ENCODE measurements around the gene C20orf204.
A peak's percentile ranks its signal among the peaks of the same experiment; 100 is the strongest.

Gene C20orf204

DNA sequence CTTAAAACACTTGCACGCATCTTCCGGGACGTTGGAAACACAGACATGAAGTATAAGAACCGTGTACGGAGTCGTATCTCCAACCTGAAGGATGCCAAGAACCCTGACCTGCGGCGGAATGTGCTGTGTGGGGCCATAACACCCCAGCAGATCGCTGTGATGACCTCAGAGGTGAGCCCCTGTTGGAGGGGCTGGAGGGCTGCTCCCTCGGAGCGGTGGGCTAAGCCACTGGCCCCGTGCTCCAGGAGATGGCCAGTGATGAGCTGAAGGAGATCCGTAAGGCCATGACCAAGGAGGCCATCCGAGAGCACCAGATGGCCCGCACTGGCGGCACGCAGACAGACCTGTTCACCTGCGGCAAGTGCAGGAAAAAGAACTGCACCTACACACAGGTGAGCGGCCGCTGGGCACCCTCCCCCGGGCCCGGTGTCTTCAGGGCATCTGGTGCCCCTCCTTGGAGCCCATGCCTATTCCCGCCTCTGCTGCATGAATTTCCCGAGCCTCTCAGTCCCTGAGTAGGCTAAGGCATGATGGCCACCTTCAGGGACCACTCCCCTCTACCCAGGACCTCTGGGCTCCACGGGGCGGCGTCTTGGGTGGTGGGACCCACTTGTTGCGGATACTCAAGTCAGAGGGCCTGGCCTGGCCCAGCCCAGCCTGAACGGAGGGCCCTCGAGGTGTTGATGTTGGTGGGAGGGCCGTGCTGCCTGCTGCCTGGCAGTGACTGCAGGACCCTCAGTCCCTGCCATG lies 34.4 kb downstream of the C20orf204 start:
- no peak for DNase-seq (ENCODE audit: low spot score)

GRCh38 chr20:64071341-64072332 lies 35.7 kb downstream of the C20orf204 start:
- no peak for DNase-seq (ENCODE audit: low spot score)

DNA sequence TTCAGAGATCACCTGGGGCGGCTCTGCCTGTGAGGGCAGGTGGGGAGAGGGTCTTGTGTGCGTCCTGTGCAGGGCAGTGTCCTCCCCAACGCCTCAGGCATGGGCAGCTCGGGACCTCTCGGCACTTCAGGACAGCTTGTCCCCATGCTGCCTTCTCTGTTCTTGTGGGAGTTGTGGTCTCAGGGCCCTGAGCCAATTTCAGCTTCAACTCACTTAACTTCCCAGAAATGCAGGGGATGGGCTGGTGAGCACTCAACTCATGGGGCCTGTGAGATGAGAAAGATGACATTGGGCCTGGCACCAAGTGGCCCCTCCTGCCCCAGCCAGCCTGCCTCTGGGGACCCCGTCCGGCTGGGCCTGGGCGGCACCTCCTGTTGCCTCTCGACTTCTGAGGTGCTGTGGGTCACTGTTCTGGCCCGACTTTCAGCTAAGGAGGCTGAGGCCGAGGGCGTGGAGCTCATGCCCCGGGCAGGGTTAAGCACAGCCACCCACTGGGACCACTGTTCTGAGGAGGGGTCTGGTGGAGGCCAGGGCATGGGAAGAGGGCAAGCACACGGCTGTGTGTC lies 36.6 kb downstream of the C20orf204 start:
- no peak for DNase-seq (ENCODE audit: low spot score)

GRCh38 chr20:64073476-64074183 lies 37.6 kb downstream of the C20orf204 start:
- DNase-seq (ENCODE audit: low spot score): no peak

- no peak for DNase-seq (ENCODE audit: low spot score)
Measured at GRCh38 chr20:64074184-64074789, 38.3 kb downstream of the C20orf204 start.

- DNase-seq (ENCODE audit: low spot score): no peak
Measured at GRCh38 chr20:64074963-64075362, 39.0 kb downstream of the C20orf204 start.

DNA sequence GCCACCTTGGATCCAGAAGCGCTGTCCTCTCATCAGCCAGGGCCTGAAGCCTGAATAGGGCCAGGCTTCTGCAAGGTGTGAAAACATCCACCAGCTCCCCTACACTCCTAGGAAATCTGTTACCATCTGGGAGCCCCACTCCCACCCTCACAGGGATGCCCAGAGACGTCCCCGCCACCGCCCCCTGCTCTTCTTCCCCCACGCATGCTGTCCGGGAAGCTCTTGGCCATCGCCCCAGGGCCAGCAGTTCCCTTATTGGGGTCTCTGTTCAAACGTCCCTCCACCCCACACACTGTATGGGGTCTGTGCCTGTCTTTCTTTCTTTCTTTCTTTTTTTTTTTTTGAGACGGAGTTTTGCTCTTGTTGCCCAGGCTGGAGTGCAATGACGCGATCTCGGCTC lies 39.6 kb downstream of the C20orf204 start:
- DNase-seq (ENCODE audit: low spot score): no peak

GRCh38 chr20:64076061-64076997 lies 40.3 kb downstream of the C20orf204 start:
- DNase-seq (ENCODE audit: low spot score): no peak

DNA sequence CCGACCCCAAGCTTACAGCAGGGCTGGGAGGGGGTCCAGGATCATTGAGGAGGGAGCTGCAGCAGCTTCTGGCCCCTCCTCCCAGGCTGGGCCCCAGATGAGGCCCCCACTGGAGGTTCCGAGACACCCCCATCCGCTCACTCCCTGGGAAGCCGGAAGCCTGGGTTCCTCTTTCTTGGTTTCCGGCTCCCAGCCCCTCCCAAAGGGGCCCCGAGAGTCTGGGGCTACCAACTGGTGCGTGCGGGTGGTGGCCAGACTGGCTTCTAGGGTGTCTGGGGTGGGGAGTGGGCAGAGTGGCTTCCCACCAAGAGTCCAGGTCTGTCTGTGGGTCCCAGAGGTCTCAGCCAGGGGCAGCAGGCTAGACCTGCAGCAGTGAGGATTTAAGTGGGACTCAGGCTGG lies 41.1 kb downstream of the C20orf204 start:
- no peak for DNase-seq (ENCODE audit: low spot score)

DNA sequence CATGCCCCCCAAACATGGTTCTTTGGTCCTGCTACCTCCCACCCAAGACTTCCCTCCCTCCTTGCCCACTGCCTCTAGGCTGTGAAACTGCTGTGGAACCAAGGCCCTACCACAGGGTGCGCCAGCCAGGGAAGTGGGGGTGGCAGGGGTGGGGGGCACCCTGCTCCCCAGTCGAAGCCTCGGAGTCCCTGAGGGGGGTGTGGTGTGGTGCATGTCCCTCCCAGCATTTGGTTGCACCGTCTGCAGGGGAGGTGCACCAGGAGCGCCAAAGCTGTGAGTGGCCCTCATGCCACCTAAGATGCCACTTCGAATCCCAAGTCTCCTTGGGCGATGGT lies 41.5 kb downstream of the C20orf204 start:
- DNase-seq (ENCODE audit: low spot score): no peak

- no peak for DNase-seq (ENCODE audit: low spot score)
Measured at GRCh38 chr20:64077876-64078551, 42.0 kb downstream of the C20orf204 start.

GRCh38 chr20:64078934-64079272 lies 42.9 kb downstream of the C20orf204 start:
- no peak for DNase-seq (ENCODE audit: low spot score)

- peak; percentile 73 for DNase-seq (ENCODE audit: low spot score)
Measured at GRCh38 chr20:64079273-64080012, 43.5 kb downstream of the C20orf204 start, which contains the start of gene RGS19. Gene RGS19, minus strand, starts transcription at chr20:64079518. Its CDS starts 2,632 bp downstream, at chr20:64076886.

DNA sequence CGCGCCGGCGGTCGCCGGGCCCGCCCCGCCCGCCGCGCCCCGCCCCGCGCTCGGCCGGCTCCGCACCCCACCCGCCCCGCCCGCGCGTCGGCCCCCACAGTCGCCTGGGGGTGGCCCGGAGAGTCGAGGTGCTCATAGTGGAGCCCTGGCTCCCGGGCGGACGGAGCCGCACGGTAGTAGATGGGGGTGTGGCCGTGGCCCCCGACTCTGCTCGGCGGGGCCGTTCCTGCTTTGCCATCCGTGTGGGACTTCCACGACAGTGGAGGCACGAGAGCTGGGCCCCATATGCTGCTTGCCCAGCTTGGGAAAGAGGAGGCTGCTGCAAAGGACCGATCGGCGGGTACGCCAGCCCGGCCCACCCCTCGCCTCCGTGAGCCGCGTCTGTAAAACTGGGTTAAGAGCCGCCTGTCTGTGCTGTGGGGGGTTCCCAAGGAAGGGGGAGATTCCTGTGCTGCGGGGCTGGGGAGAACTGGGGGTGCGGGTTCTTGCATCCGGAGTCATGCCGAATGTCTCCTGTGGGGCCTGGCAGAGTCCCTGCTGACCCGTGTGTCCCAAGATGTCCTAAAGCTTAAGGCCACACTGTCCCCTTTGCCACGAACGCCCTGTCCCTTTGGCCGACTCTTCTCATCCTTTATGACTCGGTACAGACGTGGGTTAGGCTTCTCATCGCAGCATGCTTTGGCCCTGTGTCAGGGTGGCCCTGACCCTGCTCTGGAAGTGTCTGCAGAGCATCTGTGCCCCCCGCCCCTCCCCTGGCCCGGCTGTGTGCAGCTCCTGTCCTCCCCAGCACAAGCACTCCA lies 44.2 kb downstream of the C20orf204 start, which contains the start of gene OPRL1:
OPRL1 (plus strand) TSS at position 70 of the 800 bp plus-strand sequence. CDS start 12,639 bp downstream, outside the sequence.
- no peak for DNase-seq (ENCODE audit: low spot score)

DNA sequence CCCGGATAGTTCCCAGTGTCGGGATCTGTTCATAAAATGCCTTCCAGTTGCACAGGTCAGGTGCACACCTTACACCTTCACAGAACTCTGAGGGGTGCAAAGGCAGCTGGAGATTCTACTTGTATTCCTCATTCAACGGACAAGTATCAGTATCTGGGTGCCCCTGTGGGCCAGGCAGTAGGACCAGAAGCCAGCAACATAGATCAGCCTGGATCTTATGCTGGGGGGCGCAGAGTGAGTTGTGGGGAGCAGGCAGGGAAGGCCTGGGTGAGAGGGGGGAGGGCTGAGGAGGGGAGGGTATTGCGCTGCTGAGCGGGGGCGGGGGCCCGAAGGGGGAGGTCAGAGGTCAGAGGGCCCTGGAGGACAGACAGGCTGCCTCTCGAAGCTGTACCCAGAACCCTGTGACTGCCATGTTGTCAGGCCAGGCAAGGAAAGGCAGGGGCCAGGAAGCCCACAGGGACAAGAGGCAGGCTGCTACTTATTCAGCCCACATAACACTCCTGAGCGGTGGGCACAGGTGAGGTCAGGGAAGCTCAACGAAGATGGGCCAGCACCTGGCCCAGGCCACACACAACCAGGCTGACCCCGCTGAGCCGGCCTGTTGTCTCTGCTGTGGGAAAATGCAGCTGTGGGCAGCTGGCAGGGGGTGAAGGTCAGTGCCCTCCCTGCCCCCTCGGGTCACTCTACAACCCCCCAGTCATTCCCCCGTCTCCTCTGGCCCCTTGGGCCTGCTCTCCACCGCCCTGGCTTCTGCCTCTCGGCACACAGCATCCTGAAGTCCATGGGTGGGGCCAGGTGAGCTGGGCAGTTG lies 45.0 kb downstream of the C20orf204 start:
- no peak for DNase-seq (ENCODE audit: low spot score)

DNA sequence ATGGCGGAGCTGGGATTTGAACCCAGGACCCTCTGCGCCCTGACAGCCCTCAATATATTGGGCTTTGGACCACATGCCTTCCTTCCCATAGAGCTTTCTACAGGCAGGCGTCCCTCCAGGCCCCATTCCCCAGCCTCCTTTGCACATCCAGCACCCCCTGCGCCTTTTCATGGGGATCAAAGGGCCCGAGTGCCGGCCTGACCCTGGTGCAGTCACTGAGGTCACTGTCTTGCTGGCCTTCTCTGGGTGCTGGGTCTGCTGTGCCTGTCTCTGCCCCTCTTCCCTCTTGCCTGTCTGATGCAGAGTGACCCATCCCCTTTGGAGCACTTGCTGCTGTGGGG lies 45.6 kb downstream of the C20orf204 start:
- DNase-seq (ENCODE audit: low spot score): no peak

DNA sequence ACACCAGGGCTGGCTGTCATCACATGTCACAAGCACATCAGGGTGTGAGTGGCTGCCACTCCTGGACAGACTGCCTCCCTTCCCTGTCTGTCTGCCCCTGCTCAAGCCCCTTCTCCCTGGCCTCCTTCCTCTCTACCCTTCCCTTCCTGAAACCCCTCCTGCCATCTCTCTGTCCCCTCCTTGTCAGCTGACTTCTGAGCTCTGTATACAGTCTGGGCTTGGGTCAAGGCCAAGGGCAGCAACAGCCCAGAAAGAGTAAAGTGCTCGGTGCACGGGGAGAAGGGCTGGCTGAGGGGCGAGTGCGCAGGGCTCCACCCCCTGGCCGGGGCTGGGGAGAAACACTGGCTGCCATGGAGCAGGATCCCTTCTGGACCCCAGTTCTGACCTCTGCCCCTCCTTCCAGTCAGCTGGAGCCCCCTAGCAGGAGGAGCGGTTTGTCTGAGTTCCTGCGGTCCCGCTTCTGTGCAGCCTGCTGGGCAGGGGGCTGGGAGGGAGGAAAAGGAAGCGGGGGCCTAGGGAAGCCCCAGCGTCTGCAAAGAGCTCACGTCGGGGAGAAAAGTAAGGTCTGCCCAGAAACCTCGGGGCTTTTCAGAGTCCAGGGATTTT lies 46.2 kb downstream of the C20orf204 start:
- no peak for DNase-seq (ENCODE audit: low spot score)
